Measurements from ENCODE around the gene ACSF3.

ACSF3 gene

GRCh38 chr16:89093602-89094251 lies at the start of gene ACSF3:
ACSF3 (plus strand) TSS chr16:89093852; CDS start chr16:89100682, 6,830 bp downstream.
- no peak for DNase-seq

GRCh38 chr16:89044418-89045180 lies 49.1 kb upstream of the ACSF3 start:
- no peak for DNase-seq

GRCh38 chr16:89045181-89045815 lies 48.4 kb upstream of the ACSF3 start:
- DNase-seq: no peak

GRCh38 chr16:89045881-89046280 lies 47.8 kb upstream of the ACSF3 start:
- no peak for DNase-seq

GRCh38 chr16:89046491-89046890 lies 47.2 kb upstream of the ACSF3 start:
- DNase-seq: no peak

GRCh38 chr16:89047331-89048089 lies 46.1 kb upstream of the ACSF3 start:
- DNase-seq: no peak

- DNase-seq: no peak
Measured at GRCh38 chr16:89048090-89048725, 45.4 kb upstream of the ACSF3 start.

GRCh38 chr16:89048871-89049422 lies 44.7 kb upstream of the ACSF3 start:
- no peak for DNase-seq

GRCh38 chr16:89049484-89050118 lies 44.1 kb upstream of the ACSF3 start:
- DNase-seq: peak; percentile 36

GRCh38 chr16:89050119-89050867 lies 43.4 kb upstream of the ACSF3 start:
- no peak for DNase-seq

- DNase-seq: no peak
Measured at GRCh38 chr16:89050868-89051311, 42.8 kb upstream of the ACSF3 start.

- DNase-seq: no peak
Measured at GRCh38 chr16:89051521-89052166, 42.0 kb upstream of the ACSF3 start.

- DNase-seq: no peak
Measured at GRCh38 chr16:89052191-89052889, 41.3 kb upstream of the ACSF3 start.

- peak; percentile 74 for DNase-seq
Measured at GRCh38 chr16:89052890-89053724, 40.5 kb upstream of the ACSF3 start.

GRCh38 chr16:89053725-89054029 lies 40.0 kb upstream of the ACSF3 start:
- DNase-seq: no peak

- no peak for DNase-seq
Measured at GRCh38 chr16:89054261-89054661, 39.4 kb upstream of the ACSF3 start.

GRCh38 chr16:89054714-89055113 lies 38.9 kb upstream of the ACSF3 start:
- no peak for DNase-seq

GRCh38 chr16:89055313-89055712 lies 38.3 kb upstream of the ACSF3 start:
- no peak for DNase-seq

- no peak for DNase-seq
Measured at GRCh38 chr16:89055894-89056555, 37.6 kb upstream of the ACSF3 start.

Data from DMS79 (cell line).